Measurements from ENCODE around the gene CCDC24. TPM values are rescaled to one million over a fixed set of nuclear protein-coding genes. Genes with fewer than 3 reads are reported as not detected.

The CCDC24 gene
- total and polyA plus RNA-seq, 4 donors: 0.92 to 4.2 (median 2.3) TPM

- H3K27ac ChIP-seq (ENCODE audit: low read depth in 1 of 2, low read length in 2 of 2): no peak overlapping the region
- no peak for TF ChIP-seq RXRA (IDR thresholded peaks at IDR 0.05)
- no peak for TF ChIP-seq HNF4A (conservative IDR thresholded peaks at IDR 0.05)
- no peak for TF ChIP-seq FOXA2 (IDR thresholded peaks at IDR 0.05)
- no peak for TF ChIP-seq CTCF (IDR thresholded peaks at IDR 0.05; ENCODE audit: low read depth, low read length, missing input control)
- TF ChIP-seq GABPA (IDR thresholded peaks at IDR 0.05 in 1 of 2, conservative IDR thresholded peaks at IDR 0.05 in 1 of 2): no peak
- TF ChIP-seq EGR1 (IDR thresholded peaks at IDR 0.05; ENCODE audit: low read depth in 2 of 2): no peak
- no peak for TF ChIP-seq ATF3 (IDR thresholded peaks at IDR 0.05)
- TF ChIP-seq NR2F2 (IDR thresholded peaks at IDR 0.05): no peak
- TF ChIP-seq RAD21 (IDR thresholded peaks at IDR 0.05): no peak
- TF ChIP-seq TAF1 (conservative IDR thresholded peaks at IDR 0.05): no peak
- TF ChIP-seq, protein P1, sequence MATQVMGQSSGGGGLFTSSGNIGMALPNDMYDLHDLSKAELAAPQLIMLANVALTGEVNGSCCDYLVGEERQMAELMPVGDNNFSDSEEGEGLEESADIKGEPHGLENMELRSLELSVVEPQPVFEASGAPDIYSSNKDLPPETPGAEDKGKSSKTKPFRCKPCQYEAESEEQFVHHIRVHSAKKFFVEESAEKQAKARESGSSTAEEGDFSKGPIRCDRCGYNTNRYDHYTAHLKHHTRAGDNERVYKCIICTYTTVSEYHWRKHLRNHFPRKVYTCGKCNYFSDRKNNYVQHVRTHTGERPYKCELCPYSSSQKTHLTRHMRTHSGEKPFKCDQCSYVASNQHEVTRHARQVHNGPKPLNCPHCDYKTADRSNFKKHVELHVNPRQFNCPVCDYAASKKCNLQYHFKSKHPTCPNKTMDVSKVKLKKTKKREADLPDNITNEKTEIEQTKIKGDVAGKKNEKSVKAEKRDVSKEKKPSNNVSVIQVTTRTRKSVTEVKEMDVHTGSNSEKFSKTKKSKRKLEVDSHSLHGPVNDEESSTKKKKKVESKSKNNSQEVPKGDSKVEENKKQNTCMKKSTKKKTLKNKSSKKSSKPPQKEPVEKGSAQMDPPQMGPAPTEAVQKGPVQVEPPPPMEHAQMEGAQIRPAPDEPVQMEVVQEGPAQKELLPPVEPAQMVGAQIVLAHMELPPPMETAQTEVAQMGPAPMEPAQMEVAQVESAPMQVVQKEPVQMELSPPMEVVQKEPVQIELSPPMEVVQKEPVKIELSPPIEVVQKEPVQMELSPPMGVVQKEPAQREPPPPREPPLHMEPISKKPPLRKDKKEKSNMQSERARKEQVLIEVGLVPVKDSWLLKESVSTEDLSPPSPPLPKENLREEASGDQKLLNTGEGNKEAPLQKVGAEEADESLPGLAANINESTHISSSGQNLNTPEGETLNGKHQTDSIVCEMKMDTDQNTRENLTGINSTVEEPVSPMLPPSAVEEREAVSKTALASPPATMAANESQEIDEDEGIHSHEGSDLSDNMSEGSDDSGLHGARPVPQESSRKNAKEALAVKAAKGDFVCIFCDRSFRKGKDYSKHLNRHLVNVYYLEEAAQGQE (IDR thresholded peaks at IDR 0.05): no peak
- no peak for TF ChIP-seq FOXA1 (IDR thresholded peaks at IDR 0.05)
Observed at GRCh38 chr1:43996733-43997115, 5.3 kb downstream of the CCDC24 start.

DNA sequence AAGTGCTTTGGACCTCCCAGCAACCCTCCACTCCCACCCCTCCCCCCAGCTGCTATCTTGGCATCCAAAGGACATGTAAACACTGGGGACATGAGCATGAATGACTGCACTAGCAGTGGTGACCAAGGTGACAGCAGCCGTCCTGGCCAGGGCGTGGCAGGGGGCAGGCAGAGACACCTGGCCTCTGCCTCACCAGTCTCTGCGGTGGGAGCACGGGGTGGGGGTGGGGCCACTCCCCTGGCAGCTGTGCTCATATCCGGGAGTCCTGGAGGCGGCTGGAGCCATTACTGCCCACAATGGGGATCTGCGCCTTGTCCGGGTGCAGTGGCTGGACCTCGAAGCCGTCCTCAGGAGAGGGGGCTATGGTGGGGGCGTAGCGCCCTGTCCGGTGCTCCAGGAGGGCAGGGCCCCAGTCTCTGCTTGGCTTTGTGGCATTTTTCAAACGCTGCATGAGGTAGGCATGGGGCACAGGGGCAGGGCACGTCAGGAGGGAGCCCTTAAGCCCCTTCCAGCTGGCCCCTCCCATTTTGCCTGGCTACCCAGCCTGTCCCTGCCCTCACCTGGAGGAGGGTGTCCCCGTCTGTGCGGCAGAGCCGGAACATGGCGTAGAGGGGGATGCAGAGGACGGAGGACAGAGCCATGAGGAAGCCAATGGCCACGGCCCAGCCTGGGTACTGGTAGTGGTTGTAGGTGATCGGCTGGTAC is 6.0 kb downstream of the CCDC24 start:
- Histone ChIP-seq H3K9ac (ENCODE audit: low read depth in 1 of 2, low read length in 2 of 2) (no peak overlapping the region), H3K36me3 (ENCODE audit: control insufficient read depth in 4 of 4, insufficient read depth in 3 of 4, low read depth in 1 of 4, low read length in 3 of 4) (no peaks in the 10 kb centered on the region), H3K27me3 (ENCODE audit: control insufficient read depth in 4 of 4, insufficient read depth in 4 of 4, low read length in 3 of 4) (no peaks in the 10 kb centered on the region), H3K9me3 (ENCODE audit: control insufficient read depth in 4 of 4, low read length in 3 of 4) (no peaks in the 10 kb centered on the region), H3K27ac (ENCODE audit: low read depth in 1 of 2, low read length in 2 of 2) (no peak overlapping the region), H3K4me3 (ENCODE audit: low read depth in 1 of 3, low read length in 3 of 3) (no peak overlapping the region), H3K4me1 (ENCODE audit: control insufficient read depth in 4 of 4, insufficient read depth in 4 of 4, low read length in 3 of 4) (peaks cover 0 to under 1% (median 0%) of the 10 kb centered on the region in 4 donors)
- TF ChIP-seq HNF4G (IDR thresholded peaks at IDR 0.05) (no peak), RAD21 (IDR thresholded peaks at IDR 0.05) (no peak), FOXA1 (IDR thresholded peaks at IDR 0.05) (no peak)
- TF ChIP-seq, protein P2, sequence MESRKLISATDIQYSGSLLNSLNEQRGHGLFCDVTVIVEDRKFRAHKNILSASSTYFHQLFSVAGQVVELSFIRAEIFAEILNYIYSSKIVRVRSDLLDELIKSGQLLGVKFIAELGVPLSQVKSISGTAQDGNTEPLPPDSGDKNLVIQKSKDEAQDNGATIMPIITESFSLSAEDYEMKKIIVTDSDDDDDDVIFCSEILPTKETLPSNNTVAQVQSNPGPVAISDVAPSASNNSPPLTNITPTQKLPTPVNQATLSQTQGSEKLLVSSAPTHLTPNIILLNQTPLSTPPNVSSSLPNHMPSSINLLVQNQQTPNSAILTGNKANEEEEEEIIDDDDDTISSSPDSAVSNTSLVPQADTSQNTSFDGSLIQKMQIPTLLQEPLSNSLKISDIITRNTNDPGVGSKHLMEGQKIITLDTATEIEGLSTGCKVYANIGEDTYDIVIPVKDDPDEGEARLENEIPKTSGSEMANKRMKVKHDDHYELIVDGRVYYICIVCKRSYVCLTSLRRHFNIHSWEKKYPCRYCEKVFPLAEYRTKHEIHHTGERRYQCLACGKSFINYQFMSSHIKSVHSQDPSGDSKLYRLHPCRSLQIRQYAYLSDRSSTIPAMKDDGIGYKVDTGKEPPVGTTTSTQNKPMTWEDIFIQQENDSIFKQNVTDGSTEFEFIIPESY (IDR thresholded peaks at IDR 0.05): no peak
- TF ChIP-seq, protein P1 (IDR thresholded peaks at IDR 0.05): no peak
- 62% methylated on average over 22 of the region's 22 CpGs for WGBS
- no peak for DNase-seq (ENCODE audit: low spot score)

More at GRCh38 chr1:43996733-43997115, 5.3 kb downstream of the CCDC24 start:
- no peak for DNase-seq (ENCODE audit: low spot score)
- 79% methylated on average over 6 of the region's 6 CpGs for WGBS
- Histone ChIP-seq H3K9me3 (ENCODE audit: control insufficient read depth in 4 of 4, low read length in 3 of 4) (no peaks in the 10 kb centered on the region), H3K4me1 (ENCODE audit: control insufficient read depth in 4 of 4, insufficient read depth in 4 of 4, low read length in 3 of 4) (peaks cover 0 to 7% (median 1%) of the 10 kb centered on the region in 4 donors), H3K9ac (ENCODE audit: low read depth in 1 of 2, low read length in 2 of 2) (no peak overlapping the region), H3K36me3 (ENCODE audit: control insufficient read depth in 4 of 4, insufficient read depth in 3 of 4, low read depth in 1 of 4, low read length in 3 of 4) (no peaks in the 10 kb centered on the region), H3K27me3 (ENCODE audit: control insufficient read depth in 4 of 4, insufficient read depth in 4 of 4, low read length in 3 of 4) (no peaks in the 10 kb centered on the region), H3K4me3 (ENCODE audit: low read depth in 1 of 3, low read length in 3 of 3) (no peak overlapping the region)
